GM18867 (cell line): ENCODE measurements around the gene MYG1.

Source experiments
- ATAC-seq: cut with Tn5 transposase; IDR thresholded peaks from one replicate; pipeline ENCODE4 v1.9.1; 2021; ENCODE audit warnings: mild to moderate bottlenecking, moderate library complexity; ENCODE audit not compliant: unreplicated experiment

Gene MYG1

GRCh38 chr12:53299454-53300180, at the start of gene MYG1:
Gene MYG1 (plus strand): TSS chr12:53299695. CDS start chr12:53299738, 43 bp downstream.
- peak; percentile 67 for ATAC-seq

- peak; percentile 64 for ATAC-seq
Measured at GRCh38 chr12:53251477-53252348, 47.8 kb upstream of the MYG1 start.

- ATAC-seq = peak; percentile 9
Measured at GRCh38 chr12:53252349-53252916, 47.1 kb upstream of the MYG1 start.

GRCh38 chr12:53253298-53253697, 46.2 kb upstream of the MYG1 start:
- no peak for ATAC-seq

- no peak for ATAC-seq
Measured at GRCh38 chr12:53254816-53255545, 44.5 kb upstream of the MYG1 start.

GRCh38 chr12:53255996-53256395, 43.5 kb upstream of the MYG1 start:
- peak; percentile 32 for ATAC-seq

- no peak for ATAC-seq
Measured at GRCh38 chr12:53258541-53259539, 40.7 kb upstream of the MYG1 start.

GRCh38 chr12:53259891-53260290, 39.6 kb upstream of the MYG1 start:
- no peak for ATAC-seq

GRCh38 chr12:53265783-53266182, 33.7 kb upstream of the MYG1 start:
- no peak for ATAC-seq

- ATAC-seq = no peak
Measured at GRCh38 chr12:53267306-53267998, 32.0 kb upstream of the MYG1 start.

- ATAC-seq = peak; percentile 82
Measured at GRCh38 chr12:53267999-53268629, 31.4 kb upstream of the MYG1 start, which contains the start of gene ESPL1. Gene ESPL1 (plus strand): TSS chr12:53268299. CDS start chr12:53268767, 468 bp downstream.

- peak; percentile 4 for ATAC-seq
Measured at GRCh38 chr12:53268630-53269562, 30.6 kb upstream of the MYG1 start.

GRCh38 chr12:53274445-53274844, 25.1 kb upstream of the MYG1 start:
- ATAC-seq = no peak

GRCh38 chr12:53276511-53276910, 23.0 kb upstream of the MYG1 start:
- ATAC-seq = no peak

- ATAC-seq = no peak
Measured at GRCh38 chr12:53277981-53278380, 21.5 kb upstream of the MYG1 start.

- ATAC-seq = no peak
Measured at GRCh38 chr12:53279283-53279869, 20.1 kb upstream of the MYG1 start.

GRCh38 chr12:53279888-53280498, 19.5 kb upstream of the MYG1 start:
- ATAC-seq = no peak
